Mammary epithelial cell (primary cell): ENCODE measurements around the gene PCCA.
"Not testable (repeated sequence)": the region's sequence is repeated elsewhere in the genome, so short reads cannot be mapped to it uniquely, and the experiment has no call there.

Experiments used
- CTCF ChIP-seq, 2 donors: IDR thresholded peaks in 1 of 2; conservative IDR thresholded peaks in 1 of 2; 2 replicates each; pipeline ENCODE4 v1.5.1; 2011 to 2012; ENCODE audit warnings: inconsistent platforms in 2 of 2, low read length in 2 of 2, mild to moderate bottlenecking in 2 of 2, control low read depth in 1 of 2, low read depth in 1 of 2; ENCODE audit not compliant: insufficient read depth in 1 of 2; ENCODE audit errors: extremely low read depth in 1 of 2
- EZH2 ChIP-seq: IDR thresholded peaks from 2 replicates; pipeline ENCODE4 v1.6.1; 2012; ENCODE audit warnings: low read length, inconsistent platforms, borderline replicate concordance

GRCh38 chr13:100150711-100151110, 61.8 kb downstream of the PCCA start:
- not testable (repeated sequence) for TF ChIP-seq CTCF (conservative IDR thresholded peaks at IDR 0.05 in 1 of 2, IDR thresholded peaks at IDR 0.05 in 1 of 2; ENCODE audit: extremely low read depth in 1 of 2, insufficient read depth in 1 of 2, low read depth in 1 of 2, low read length in 2 of 2); EZH2
